K562 (cell line): ENCODE data around the gene RAPGEF5. TPM values are rescaled to one million over a fixed set of nuclear protein-coding genes. Genes with fewer than 3 reads are reported as not detected.
A peak's percentile ranks its signal among the peaks of the same experiment; 100 is the strongest.

Experiments used
- ATAC-seq: fragments of 200-7000 bp; cut with Tn5 transposase; 3 replicates; pipeline ENCODE4 v1.9.1; 2020; ENCODE audit warnings: moderate library complexity
- BruUV-seq: library from RNA; stranded (reverse); fragments of 400-500 nt; replicated peaks from 2 replicates; lab custom pipeline; 2021; lab: Mats Ljungman, UMichigan
- CTCF ChIA-PET: fragments of 300-600 bp; formaldehyde crosslinking; extraction: SDS; loops from one replicate; lab custom pipeline; 2021; ENCODE audit warnings: low intra/inter-chr PET ratio; lab: Yijun Ruan, JAX
- POLR2A ChIA-PET: fragments of 300-600, 350-650 bp; sonication (Branson Sonifier 250); formaldehyde crosslinking; extraction: SDS; loops from one replicate; lab custom pipeline; 2021; ENCODE audit warnings: antibody characterized with exemption, inconsistent platforms; lab: Yijun Ruan, JAX
- DNase-seq, 4 experiments: peaks; one replicate each; pipeline versions ENCODE4 v3.0.0 to v3.0.0-alpha.2; 2011 to 2018; ENCODE audit warnings: low spot score in 3 of 4, mixed read lengths in 3 of 4; ENCODE audit errors: extremely low read depth in 1 of 4
- FAIRE-seq: peaks from 2 replicates; lab custom pipeline; 2011; peaks lifted over from hg19 to GRCh38; lab: Jason Lieb, UNC
- H2AFZ ChIP-seq: 2 replicates; pipeline ENCODE4 v1.6.0; 2011; ENCODE audit warnings: low read depth, low read length, control low read depth, inconsistent platforms
- H3K27ac ChIP-seq: fragments of 200-600 bp; 3 replicates; pipeline ENCODE4 v1.8.0; 2011; ENCODE audit warnings: low read depth, mild to moderate bottlenecking, control low read depth, inconsistent platforms, low read length, moderate library complexity, mixed read lengths; ENCODE audit errors: extremely low read depth
- H3K27me3 ChIP-seq, 2 experiments: fragments of 300-600 bp in 1 of 2; 2 replicates in 1 of 2; 3 replicates in 1 of 2; pipeline versions ENCODE4 v1.6.0 to v1.8.0; 2011; ENCODE audit warnings: inconsistent platforms in 2 of 2, low read length in 2 of 2, mild to moderate bottlenecking in 1 of 2, mixed read lengths in 1 of 2, moderate library complexity in 1 of 2; ENCODE audit not compliant: control insufficient read depth in 2 of 2, insufficient read depth in 2 of 2
- H3K36me3 ChIP-seq: fragments of 300-600 bp; 3 replicates; pipeline ENCODE4 v1.8.0; 2011; ENCODE audit warnings: mild to moderate bottlenecking, low read length, inconsistent platforms; ENCODE audit not compliant: control insufficient read depth, insufficient read depth
- H3K4me1 ChIP-seq, 2 experiments: fragments of 200-600 bp in 1 of 2; replicated peaks in 1 of 2; 2 replicates in 1 of 2; 3 replicates in 1 of 2; pipeline versions ENCODE4 v1.5.1 to v1.8.0; 2011; ENCODE audit warnings: inconsistent platforms in 2 of 2, low read length in 2 of 2, mild to moderate bottlenecking in 1 of 2, mixed read lengths in 1 of 2, moderate library complexity in 1 of 2; ENCODE audit not compliant: control insufficient read depth in 2 of 2, insufficient read depth in 2 of 2
- H3K4me2 ChIP-seq: 2 replicates; pipeline ENCODE4 v1.6.1; 2011; ENCODE audit warnings: low read length, control low read depth, inconsistent platforms, mixed read lengths; ENCODE audit not compliant: insufficient read depth
- H3K4me3 ChIP-seq: fragments of 200-600 bp; sonication (generic), shearing (Covaris generic); 2 replicates; pipeline ENCODE4 v1.5.1; 2016; ENCODE audit warnings: control low read depth, inconsistent platforms
- H3K79me2 ChIP-seq: fragments of 200-600 bp; 3 replicates; pipeline ENCODE4 v1.8.0; 2011; ENCODE audit warnings: low read length, inconsistent platforms; ENCODE audit not compliant: control insufficient read depth, insufficient read depth
- H3K9ac ChIP-seq, 2 experiments: 2 replicates each; pipeline versions ENCODE4 v1.6.0 to v1.6.1; 2011; ENCODE audit warnings: low read depth in 2 of 2, low read length in 2 of 2, control low read depth in 1 of 2, inconsistent platforms in 1 of 2, mild to moderate bottlenecking in 1 of 2, mixed read lengths in 1 of 2; ENCODE audit not compliant: insufficient read depth in 1 of 2
- H3K9me1 ChIP-seq: one replicate; pipeline ENCODE4 v1.6.0; 2011; ENCODE audit warnings: inconsistent platforms, mild to moderate bottlenecking, low read length, moderate library complexity; ENCODE audit not compliant: control insufficient read depth, insufficient read depth
- H3K9me3 ChIP-seq: replicated peaks from 2 replicates; pipeline ENCODE4 v1.5.1; 2011; ENCODE audit warnings: low read depth, low read length, inconsistent platforms; ENCODE audit not compliant: control insufficient read depth, insufficient read depth
- H4K20me1 ChIP-seq: replicated peaks from 2 replicates; pipeline ENCODE4 v1.6.1; 2011; ENCODE audit warnings: low read length, inconsistent platforms, mixed read lengths; ENCODE audit not compliant: control insufficient read depth, insufficient read depth
- CBX3 ChIP-seq, 2 experiments: IDR thresholded peaks; 1 replicate in 1 of 2; 2 replicates in 1 of 2; pipeline ENCODE4 v1.6.1; 2012; ENCODE audit warnings: inconsistent platforms in 2 of 2, low read length in 2 of 2, borderline replicate concordance in 1 of 2, control low read depth in 1 of 2
- CEBPB ChIP-seq: fragments of 450-650 bp; IDR thresholded peaks from 2 replicates; pipeline ENCODE4 v1.6.1; 2016; ENCODE audit warnings: missing genetic modification characterization, missing compliant biosample characterization
- CEBPG ChIP-seq, 3 experiments: fragments of 200-800 bp in 1 of 3; sonication (Bioruptor generic) in 1 of 3; sonication (generic) in 1 of 3; formaldehyde crosslinking in 1 of 3; IDR thresholded peaks in 2 of 3; conservative IDR thresholded peaks in 1 of 3; 2 replicates each; pipeline versions ENCODE4 v1.6.1 to v1.8.0; 2016 to 2022; ENCODE audit warnings: missing compliant biosample characterization in 2 of 3, missing genetic modification characterization in 2 of 3, mild to moderate bottlenecking in 1 of 3, missing genetic modification reagents in 1 of 3
- NCOA6 ChIP-seq: fragments of 450-650 bp; IDR thresholded peaks from 2 replicates; pipeline ENCODE4 v1.6.1; 2017; ENCODE audit warnings: mild to moderate bottlenecking
- NRF1 ChIP-seq, 2 experiments: fragments of 450-650 bp; IDR thresholded peaks in 1 of 2; conservative IDR thresholded peaks in 1 of 2; 2 replicates each; pipeline ENCODE4 v1.6.1; 2014; ENCODE audit warnings: mild to moderate bottlenecking in 2 of 2
- TRIM24 ChIP-seq, 2 experiments: fragments of 450-650 bp; IDR thresholded peaks; 2 replicates each; pipeline ENCODE4 v1.6.1; 2016
- WGBS: fragments of 100-300 bp; shearing (Covaris generic); methylation state at CpG from one replicate; pipeline ENCODE4 v1.1.6; 2016; ENCODE audit warnings: low coverage, mixed read lengths; ENCODE audit not compliant: insufficient coverage; ENCODE audit errors: missing lambda C conversion rate; 5-methylcytosine and 5-hydroxymethylcytosine counted together
- in situ Hi-C: fragments of 300-500 bp; cut with MboI; formaldehyde crosslinking; loops from 4 replicates; pipeline ENCODE4 v1.15.0; 2018; ENCODE audit warnings: inconsistent platforms, mixed read lengths
- intact Hi-C: fragments of 100-400 bp; cut with micrococcal nuclease; formaldehyde crosslinking; loops from 2 replicates; pipeline ENCODE4 v1.14.2; 2022
- polyA plus RNA-seq, 8 experiments: library from polyadenylated mRNA; depleted of rRNA in 4 of 8; stranded (reverse) in 5 of 8; unstranded in 3 of 8; fragments of >200 nt; fragmentation: Nextera tagmentation in 2 of 8; fragmentation: Illumina TruSeq in 1 of 8; extraction: Ambion mirVana in 2 of 8; extraction: Trizol in 1 of 8; gene quantifications; 2 replicates each; pipeline versions ENCODE4 v1.2.1 to v1.2.3, GENCODE V29; 2011 to 2014; ENCODE audit warnings: inconsistent platforms in 1 of 8, missing spikeins in 1 of 8
- total RNA-seq, 7 experiments: library from RNA; depleted of rRNA in 6 of 7; stranded (reverse); fragments of >200 nt in 6 of 7; fragmentation: Illumina TruSeq in 2 of 7; extraction: Trizol in 2 of 7; gene quantifications; 2 replicates each; pipeline versions ENCODE4 v1.2.1 to v1.2.3, GENCODE V29; 2011 to 2021; ENCODE audit warnings: low replicate concordance in 1 of 7
- TF ChIP-seq, protein P1 (sequence below): fragments of 250-450 bp; sonication (Bioruptor Pico); IDR thresholded peaks from 2 replicates; pipeline ENCODE4 v1.5.0; 2021

Gene RAPGEF5
- total and polyA plus RNA-seq, 9 of the 15 experiments (the other 6 are each of a cell fraction or from before 2014, with no cell fraction given), result 0.39 to 2.0 (median 1.1) TPM

DNA sequence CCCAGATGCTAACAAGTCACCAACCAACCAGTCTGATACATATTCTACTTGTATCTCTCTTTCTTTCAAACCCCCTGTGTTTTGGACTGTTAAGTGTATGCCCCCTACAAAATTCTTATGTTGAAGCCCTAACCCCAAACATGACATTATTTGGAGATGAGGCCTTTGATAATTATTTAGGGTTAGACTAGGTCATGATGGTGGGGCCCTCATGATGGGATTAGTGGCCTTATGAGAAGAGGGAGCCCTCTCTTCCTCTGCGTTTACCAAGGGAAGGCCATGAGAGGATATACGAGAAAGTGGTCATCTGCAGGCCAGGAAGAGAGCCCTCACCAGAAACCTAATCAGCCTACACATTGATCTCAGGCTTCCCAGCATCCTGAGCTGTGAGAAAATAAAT lies 2.5 kb downstream of the RAPGEF5 start:
- TF ChIP-seq NCOA6, result no peak
- peaks cover 0 to 23% of the 10 kb centered on the region in 2 experiments; a peak in 3 of 5 replicates for H3K4me1 ChIP-seq
- no peak overlapping the region for H3K4me2 ChIP-seq
- ATAC-seq, result no peak
- no peaks in the 10 kb centered on the region for H4K20me1 ChIP-seq
- ChIA-PET CTCF (no interaction called here), POLR2A (no interaction called here)
- BruUV-seq, result no TSS peak
- 47% methylated on average over 2 of the region's 2 CpGs for WGBS
- H3K4me3 ChIP-seq, result no peak overlapping the region
- intact Hi-C loops, result no loop called here
- no peaks in the 10 kb centered on the region for H3K79me2 ChIP-seq
- no peak overlapping the region for H3K27ac ChIP-seq
- H3K27me3 ChIP-seq, result no peaks in the 10 kb centered on the region
- DNase-seq, result no peak
- in situ Hi-C loops, result no loop called here
- H2AFZ ChIP-seq, result no peak overlapping the region
- H3K9me3 ChIP-seq, result peaks cover 8% of the 10 kb centered on the region
- no peak overlapping the region for H3K9ac ChIP-seq
- no peaks in the 10 kb centered on the region for H3K36me3 ChIP-seq
- no peaks in the 10 kb centered on the region for H3K9me1 ChIP-seq
- no peak for FAIRE-seq

DNA sequence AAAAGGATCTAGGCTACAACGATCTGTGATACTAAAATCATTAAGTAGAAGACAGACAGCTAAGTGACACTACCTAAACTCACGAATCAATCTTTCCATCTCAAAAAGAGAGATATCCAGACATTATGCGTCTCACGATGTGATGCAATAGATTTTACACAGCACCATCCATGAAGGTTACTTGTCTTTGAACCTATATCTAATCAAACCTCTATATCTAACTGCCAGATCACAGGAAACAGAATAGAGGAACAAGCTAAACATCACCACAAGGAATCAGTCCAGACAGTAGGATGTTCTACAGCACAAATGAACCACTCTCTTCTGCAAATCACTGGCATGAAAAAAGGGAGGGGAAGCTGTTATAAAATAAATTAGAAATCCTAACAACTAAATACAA lies 4.1 kb downstream of the RAPGEF5 start:
- no TSS peak for BruUV-seq
- FAIRE-seq, result no peak
- CTCF ChIA-PET, result no interaction called here
- POLR2A ChIA-PET, result no interaction called here
- no peak overlapping the region for H3K4me2 ChIP-seq
- no peak overlapping the region for H3K4me3 ChIP-seq
- peaks cover 8% of the 10 kb centered on the region for H3K9me3 ChIP-seq
- H3K79me2 ChIP-seq, result no peaks in the 10 kb centered on the region
- no peak for TF ChIP-seq CEBPG (CRISPR knock-in tag; IDR thresholded peaks at IDR 0.05)
- TF ChIP-seq CEBPG (tag; conservative IDR thresholded peaks at IDR 0.05 in 1 of 2, IDR thresholded peaks at IDR 0.05 in 1 of 2), result peak in 1 of 2 experiments; percentile 54; a peak in 2 of 4 replicates
- 0 out of 3 replicates have a peak, but pooled peaks of 1 of the 2 experiments have one; percentile 15 for TF ChIP-seq CBX3 (IDR thresholded peaks at IDR 0.05; ENCODE audit: borderline replicate concordance in 1 of 2, low read length in 2 of 2)
- TF ChIP-seq, protein P1, sequence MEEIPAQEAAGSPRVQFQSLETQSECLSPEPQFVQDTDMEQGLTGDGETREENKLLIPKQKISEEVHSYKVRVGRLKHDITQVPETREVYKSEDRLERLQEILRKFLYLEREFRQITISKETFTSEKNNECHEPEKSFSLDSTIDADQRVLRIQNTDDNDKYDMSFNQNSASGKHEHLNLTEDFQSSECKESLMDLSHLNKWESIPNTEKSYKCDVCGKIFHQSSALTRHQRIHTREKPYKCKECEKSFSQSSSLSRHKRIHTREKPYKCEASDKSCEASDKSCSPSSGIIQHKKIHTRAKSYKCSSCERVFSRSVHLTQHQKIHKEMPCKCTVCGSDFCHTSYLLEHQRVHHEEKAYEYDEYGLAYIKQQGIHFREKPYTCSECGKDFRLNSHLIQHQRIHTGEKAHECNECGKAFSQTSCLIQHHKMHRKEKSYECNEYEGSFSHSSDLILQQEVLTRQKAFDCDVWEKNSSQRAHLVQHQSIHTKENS (CRISPR knock-in tag), result no peak
- TF ChIP-seq TRIM24 (IDR thresholded peaks at IDR 0.05), result peak; percentile 63 to 79
- no peak for TF ChIP-seq NRF1 (conservative IDR thresholded peaks at IDR 0.05 in 1 of 2, IDR thresholded peaks at IDR 0.05 in 1 of 2)
- TF ChIP-seq CEBPB (tag), result peak; percentile 53; the same call in 1 of the 2 replicates
- intact Hi-C loops, result no loop called here
- no peak for DNase-seq
- no peaks in the 10 kb centered on the region for H3K36me3 ChIP-seq
- no peak for ATAC-seq
- H3K27ac ChIP-seq, result no peak overlapping the region
- peaks cover 0 to 32% of the 10 kb centered on the region in 2 experiments; a peak in 3 of 5 replicates for H3K4me1 ChIP-seq
- H2AFZ ChIP-seq, result no peak overlapping the region
- no peaks in the 10 kb centered on the region for H4K20me1 ChIP-seq
- in situ Hi-C loops, result no loop called here
- WGBS, result 78% methylated on average over 4 of the region's 4 CpGs
- no peaks in the 10 kb centered on the region for H3K27me3 ChIP-seq
- no peaks in the 10 kb centered on the region for H3K9me1 ChIP-seq
- H3K9ac ChIP-seq, result no peak overlapping the region
